Subcutaneous adipose tissue (tissue), 4 donors: ENCODE results near the gene SEMA5B. TPM values are rescaled to one million over a fixed set of nuclear protein-coding genes. Genes with fewer than 3 reads are reported as not detected.

Experiments used
- CTCF ChIP-seq: fragments of 450-650 bp; IDR thresholded peaks from one replicate; pipeline ENCODE4 v1.5.1; 2016; ENCODE audit warnings: low read depth, mild to moderate bottlenecking, control low read depth, antibody characterized with exemption, moderate library complexity
- total RNA-seq, 4 donors: library from RNA; depleted of rRNA; stranded (reverse); fragments of >200 nt; gene quantifications; one replicate each; pipeline ENCODE4 v1.1.0, GENCODE V29; 2016

The SEMA5B gene
- total RNA-seq, 4 donors from 2014 or later, result 0.51 to 0.88 TPM; not detected in 2

- no peak for TF ChIP-seq CTCF
These were observed 124.4 kb downstream of the SEMA5B start for GRCh38 chr3:122903171-122903570.

DNA sequence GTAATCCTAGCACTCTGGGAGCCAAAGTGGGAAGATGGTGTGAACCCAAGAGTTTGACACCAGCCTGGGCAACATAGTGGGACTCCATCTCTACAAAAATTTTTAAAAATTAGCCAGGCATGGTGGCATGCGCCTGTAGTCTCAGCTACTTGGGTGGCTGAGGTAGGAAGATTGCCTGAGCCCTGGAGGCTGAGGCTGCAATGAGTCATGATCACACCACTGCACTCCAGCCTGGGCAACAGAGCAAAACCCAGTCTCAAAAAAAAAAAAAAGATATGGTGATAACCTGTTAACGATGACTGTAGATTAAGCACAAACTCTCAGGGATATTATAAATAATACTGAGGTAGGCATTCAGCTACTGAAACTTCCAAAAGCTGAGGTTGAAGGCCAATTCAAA lies 125.2 kb downstream of the SEMA5B start:
- TF ChIP-seq CTCF, result no peak

DNA sequence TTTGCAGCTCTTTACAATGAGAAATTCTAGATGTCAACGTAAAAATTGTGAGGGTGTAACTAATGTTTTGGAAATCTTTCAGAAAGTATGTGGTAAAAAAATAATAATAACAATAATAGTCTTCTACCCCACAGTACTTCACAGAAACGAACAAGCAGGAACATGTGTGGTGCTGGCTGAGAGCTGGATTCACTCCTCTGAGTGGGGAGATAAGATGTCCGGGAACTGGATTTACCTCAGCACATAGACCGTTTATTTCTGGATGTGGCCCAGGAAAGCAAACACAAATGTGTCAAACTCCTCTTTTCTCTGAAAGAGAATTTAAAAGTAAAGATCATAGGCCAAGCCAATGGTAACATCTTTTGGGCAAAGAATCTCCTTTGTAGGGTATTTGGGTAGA lies 129.3 kb downstream of the SEMA5B start:
- no peak for TF ChIP-seq CTCF

- no peak for TF ChIP-seq CTCF
These were observed 133.6 kb downstream of the SEMA5B start for GRCh38 chr3:122893754-122894668.

GRCh38 chr3:122893282-122893681 lies 134.3 kb downstream of the SEMA5B start:
- TF ChIP-seq CTCF, result no peak

DNA sequence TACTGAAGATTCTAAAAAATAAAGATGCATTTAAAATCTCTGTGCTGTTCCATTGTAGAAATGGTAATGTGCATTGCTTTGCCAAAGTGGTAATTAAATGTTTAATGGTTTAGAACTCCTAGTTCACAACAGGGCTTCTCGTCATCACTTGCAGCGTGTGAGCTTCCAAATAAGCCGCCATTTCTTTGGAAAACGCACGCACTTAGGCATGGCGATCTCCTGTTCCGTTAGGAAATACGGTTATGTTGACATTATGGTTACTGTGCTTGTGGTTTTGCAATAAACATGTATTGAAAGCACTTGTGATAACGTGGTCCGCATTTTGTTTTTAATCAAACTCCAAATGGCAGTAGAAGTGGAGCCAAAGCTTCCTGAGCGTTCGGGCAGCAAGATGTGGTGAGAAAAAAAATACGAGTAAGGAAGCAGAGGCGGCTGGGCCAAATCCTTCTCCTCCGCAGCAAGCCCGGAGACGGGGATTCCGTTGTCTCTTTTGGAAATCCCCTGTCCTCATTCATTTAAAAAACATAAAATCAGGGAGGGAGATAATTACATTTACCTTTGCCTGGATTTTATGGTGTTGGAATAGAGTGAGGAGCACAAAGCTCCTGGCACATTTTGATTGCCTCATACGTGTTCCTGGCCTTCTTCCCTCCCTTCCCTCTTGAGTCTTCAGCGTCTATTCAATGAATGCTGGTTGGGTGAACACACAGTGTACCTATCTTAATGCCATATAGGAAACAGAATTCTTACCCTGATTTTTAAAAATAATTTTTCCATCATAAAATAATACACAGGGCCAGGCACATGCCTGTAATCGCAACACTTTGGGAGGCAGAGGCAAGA lies 135.2 kb downstream of the SEMA5B start:
- TF ChIP-seq CTCF, result no peak

DNA sequence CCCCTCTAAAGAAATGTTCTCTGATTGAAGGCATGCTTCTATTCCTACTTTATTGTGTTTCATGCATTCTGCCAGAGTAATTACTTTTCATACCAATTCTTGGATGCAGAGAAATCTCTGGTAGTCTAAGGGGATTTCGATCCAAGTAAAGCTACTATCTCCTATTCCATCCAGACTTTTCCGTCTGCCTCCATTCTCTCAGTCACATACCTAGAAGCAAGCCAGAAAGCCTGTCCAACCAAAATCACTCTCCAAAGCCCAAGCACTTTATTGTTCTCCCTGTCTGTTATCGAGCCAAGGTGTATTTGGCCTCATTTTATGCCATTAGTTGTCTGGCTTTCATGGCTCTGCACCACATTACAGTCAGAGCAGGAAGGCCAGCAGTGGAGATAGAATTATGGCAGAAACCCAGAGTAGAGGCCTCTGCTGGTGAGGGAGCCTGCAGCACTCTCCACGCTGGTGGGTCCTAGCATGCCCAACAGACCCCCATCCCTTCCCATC lies 136.8 kb downstream of the SEMA5B start:
- no peak for TF ChIP-seq CTCF
